Tibial nerve (tissue), 4 donors: ENCODE data around the gene ZNF358. TPM values are rescaled to one million over a fixed set of nuclear protein-coding genes. Genes with fewer than 3 reads are reported as not detected.

ENCODE experiments used
- DNase-seq, 2 donors: peaks; one replicate each; pipeline ENCODE4 v3.0.0-alpha.2; 2019; ENCODE audit warnings: low spot score in 2 of 2
- H3K27ac ChIP-seq, 4 donors: fragments of 200-600 bp; sonication (generic) in 3 of 4; one replicate each; pipeline ENCODE4 v1.5.1; 2017 to 2019; ENCODE audit warnings: mild to moderate bottlenecking in 1 of 4
- H3K27me3 ChIP-seq, 2 donors: fragments of 200-600 bp; sonication (generic) in 1 of 2; one replicate each; pipeline versions ENCODE4 v1.5.1 to v1.6.0; 2017 to 2019
- H3K36me3 ChIP-seq, 3 donors: fragments of 200-600 bp; sonication (generic); one replicate each; pipeline ENCODE4 v1.5.1; 2018 to 2019
- H3K4me1 ChIP-seq, 4 donors: fragments of 200-600 bp; sonication (generic) in 3 of 4; one replicate each; pipeline ENCODE4 v1.5.1; 2017 to 2019
- H3K4me3 ChIP-seq, 4 donors: fragments of 200-600 bp; sonication (generic) in 3 of 4; one replicate each; pipeline ENCODE4 v1.5.1; 2017 to 2019; ENCODE audit warnings: mild to moderate bottlenecking in 1 of 4, moderate library complexity in 1 of 4
- H3K9me3 ChIP-seq, 4 donors: fragments of 200-600 bp; sonication (generic) in 3 of 4; one replicate each; pipeline ENCODE4 v1.5.1; 2017 to 2019
- CTCF ChIP-seq, 5 experiments: fragments of 200-600 bp in 3 of 5; fragments of 450-650 bp in 2 of 5; sonication (generic) in 3 of 5; IDR thresholded peaks; one replicate each; pipeline ENCODE4 v1.5.1; 2016 to 2019; ENCODE audit warnings: antibody characterized with exemption in 5 of 5, mild to moderate bottlenecking in 3 of 5, moderate library complexity in 2 of 5
- EP300 ChIP-seq, 2 donors: sonication (generic); formaldehyde crosslinking; IDR thresholded peaks; one replicate each; pipeline ENCODE4 v1.6.1; 2017; ENCODE audit warnings: antibody characterized with exemption in 2 of 2, mild to moderate bottlenecking in 1 of 2
- POLR2A ChIP-seq, 2 donors: fragments of 450-650 bp; IDR thresholded peaks; one replicate each; pipeline ENCODE4 v1.6.1; 2017; ENCODE audit warnings: antibody characterized with exemption in 2 of 2, mild to moderate bottlenecking in 2 of 2, moderate library complexity in 2 of 2
- WGBS, 2 donors: methylation state at CpG; one replicate each; pipeline ENCODE4 v1.1.5; 2018; 5-methylcytosine and 5-hydroxymethylcytosine counted together
- total RNA-seq, 4 donors: library from RNA; depleted of rRNA; stranded (reverse); fragments of >200 nt; gene quantifications; one replicate each; pipeline ENCODE4 v1.1.0, GENCODE V29; 2016

The ZNF358 gene
- total RNA-seq, 4 donors from 2014 or later, result 40.0 to 84.0 (median 69.2) TPM

- TF ChIP-seq EP300 (IDR thresholded peaks at IDR 0.05) (peak in 1 of 2 donors; percentile 17), POLR2A (IDR thresholded peaks at IDR 0.05) (no peak)
- Histone ChIP-seq H3K9me3 (no peaks in the 10 kb centered on the region), H3K4me3 (no peak overlapping the region), H3K27me3 (no peaks in the 10 kb centered on the region), H3K4me1 (peaks cover 0 to 7% (median 0%) of the 10 kb centered on the region in 4 donors), H3K36me3 (peaks cover 0 to 78% (median 7%) of the 10 kb centered on the region in 3 donors), H3K27ac (no peak overlapping the region)
- WGBS, 2 donors, result 31 to 37% methylated on average over 30 to 39 of the region's 51 CpGs
- DNase-seq, result no peak
Measured at GRCh38 chr19:7550987-7551761, 35.3 kb downstream of the ZNF358 start.

- WGBS, 2 donors, result 47 to 50% methylated on average over 2 of the region's 2 CpGs
- Histone ChIP-seq H3K9me3 (no peaks in the 10 kb centered on the region), H3K36me3 (peaks cover 2 to 80% (median 19%) of the 10 kb centered on the region in 3 donors), H3K4me3 (no peak overlapping the region), H3K4me1 (peaks cover 0 to 7% (median 0%) of the 10 kb centered on the region in 4 donors), H3K27me3 (no peaks in the 10 kb centered on the region), H3K27ac (no peak overlapping the region)
- no peak for DNase-seq
- TF ChIP-seq POLR2A (IDR thresholded peaks at IDR 0.05) (no peak), EP300 (IDR thresholded peaks at IDR 0.05) (no peak), CTCF (IDR thresholded peaks at IDR 0.05) (no peak)
Measured at GRCh38 chr19:7552781-7553180, 36.9 kb downstream of the ZNF358 start.

- TF ChIP-seq CTCF (IDR thresholded peaks at IDR 0.05) (no peak), POLR2A (IDR thresholded peaks at IDR 0.05) (no peak), EP300 (IDR thresholded peaks at IDR 0.05) (no peak)
- H3K4me1 ChIP-seq, result peaks cover 0 to 7% (median 0%) of the 10 kb centered on the region in 4 donors
- H3K27ac ChIP-seq, result no peak overlapping the region
- no peaks in the 10 kb centered on the region for H3K27me3 ChIP-seq
- no peak for DNase-seq
- H3K9me3 ChIP-seq, result no peaks in the 10 kb centered on the region
- H3K4me3 ChIP-seq, result no peak overlapping the region
- H3K36me3 ChIP-seq, result peaks cover 2 to 97% (median 19%) of the 10 kb centered on the region in 3 donors
- 91 to 92% methylated on average over 26 to 28 of the region's 28 CpGs for WGBS, 2 donors
Measured at GRCh38 chr19:7554565-7554964, 38.7 kb downstream of the ZNF358 start.

GRCh38 chr19:7554990-7555864 lies 39.3 kb downstream of the ZNF358 start:
- WGBS, 2 donors, result 75 to 76% methylated on average over 44 to 53 of the region's 62 CpGs
- peaks cover 0 to 7% (median 0%) of the 10 kb centered on the region in 4 donors for H3K4me1 ChIP-seq
- no peak overlapping the region for H3K27ac ChIP-seq
- TF ChIP-seq POLR2A (IDR thresholded peaks at IDR 0.05) (no peak), CTCF (IDR thresholded peaks at IDR 0.05) (no peak), EP300 (IDR thresholded peaks at IDR 0.05) (no peak)
- peaks cover 0 to 3% (median 0%) of the 10 kb centered on the region in 4 donors for H3K9me3 ChIP-seq
- H3K36me3 ChIP-seq, result peaks cover 2 to 97% (median 19%) of the 10 kb centered on the region in 3 donors
- no peak overlapping the region for H3K4me3 ChIP-seq
- no peak for DNase-seq
- no peaks in the 10 kb centered on the region for H3K27me3 ChIP-seq

- 95 to 96% methylated on average over 48 to 52 of the region's 54 CpGs for WGBS, 2 donors
- no peak for DNase-seq
Measured at GRCh38 chr19:7556696-7557315, 40.9 kb downstream of the ZNF358 start.

More at GRCh38 chr19:7556696-7557315, 40.9 kb downstream of the ZNF358 start:
- Histone ChIP-seq H3K4me3 (no peak overlapping the region), H3K36me3 (peaks cover 2 to 97% (median 19%) of the 10 kb centered on the region in 3 donors), H3K27me3 (no peaks in the 10 kb centered on the region), H3K4me1 (no peaks in the 10 kb centered on the region), H3K27ac (no peak overlapping the region), H3K9me3 (peaks cover 0 to 7% (median 0%) of the 10 kb centered on the region in 4 donors)
- TF ChIP-seq POLR2A (IDR thresholded peaks at IDR 0.05), result no peak
- no peak for TF ChIP-seq EP300 (IDR thresholded peaks at IDR 0.05)
- TF ChIP-seq CTCF (IDR thresholded peaks at IDR 0.05), result no peak
